ENCODE results near the gene NHERF2.

DNA sequence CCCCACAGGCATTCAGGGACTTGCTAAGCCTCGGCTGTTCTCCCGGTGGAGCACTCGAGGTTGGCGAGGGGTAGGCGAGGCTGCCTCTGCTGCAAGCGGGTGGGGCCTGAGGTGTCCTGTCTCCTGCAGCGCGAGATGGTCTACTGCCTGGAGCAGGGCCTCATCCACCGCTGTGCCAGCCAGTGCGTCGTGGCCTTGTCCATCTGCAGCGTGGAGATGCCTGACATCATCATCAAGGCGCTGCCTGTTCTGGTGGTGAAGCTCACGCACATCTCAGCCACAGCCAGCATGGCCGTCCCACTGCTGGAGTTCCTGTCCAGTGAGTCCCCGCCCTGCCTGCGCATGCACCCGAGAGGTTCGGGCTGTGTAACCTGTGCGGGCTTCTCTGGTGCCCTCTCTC is 47.4 kb downstream of the NHERF2 start:
- TF ChIP-seq, protein P1, sequence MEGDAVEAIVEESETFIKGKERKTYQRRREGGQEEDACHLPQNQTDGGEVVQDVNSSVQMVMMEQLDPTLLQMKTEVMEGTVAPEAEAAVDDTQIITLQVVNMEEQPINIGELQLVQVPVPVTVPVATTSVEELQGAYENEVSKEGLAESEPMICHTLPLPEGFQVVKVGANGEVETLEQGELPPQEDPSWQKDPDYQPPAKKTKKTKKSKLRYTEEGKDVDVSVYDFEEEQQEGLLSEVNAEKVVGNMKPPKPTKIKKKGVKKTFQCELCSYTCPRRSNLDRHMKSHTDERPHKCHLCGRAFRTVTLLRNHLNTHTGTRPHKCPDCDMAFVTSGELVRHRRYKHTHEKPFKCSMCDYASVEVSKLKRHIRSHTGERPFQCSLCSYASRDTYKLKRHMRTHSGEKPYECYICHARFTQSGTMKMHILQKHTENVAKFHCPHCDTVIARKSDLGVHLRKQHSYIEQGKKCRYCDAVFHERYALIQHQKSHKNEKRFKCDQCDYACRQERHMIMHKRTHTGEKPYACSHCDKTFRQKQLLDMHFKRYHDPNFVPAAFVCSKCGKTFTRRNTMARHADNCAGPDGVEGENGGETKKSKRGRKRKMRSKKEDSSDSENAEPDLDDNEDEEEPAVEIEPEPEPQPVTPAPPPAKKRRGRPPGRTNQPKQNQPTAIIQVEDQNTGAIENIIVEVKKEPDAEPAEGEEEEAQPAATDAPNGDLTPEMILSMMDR (IDR thresholded peaks at IDR 0.05): no peak
- no peak for TF ChIP-seq POLR2A (IDR thresholded peaks at IDR 0.05; ENCODE audit: low read depth)

Data from esophagus muscularis mucosa (tissue), 3 donors.